ENCODE measurements around the gene PELO.

PELO gene

DNA sequence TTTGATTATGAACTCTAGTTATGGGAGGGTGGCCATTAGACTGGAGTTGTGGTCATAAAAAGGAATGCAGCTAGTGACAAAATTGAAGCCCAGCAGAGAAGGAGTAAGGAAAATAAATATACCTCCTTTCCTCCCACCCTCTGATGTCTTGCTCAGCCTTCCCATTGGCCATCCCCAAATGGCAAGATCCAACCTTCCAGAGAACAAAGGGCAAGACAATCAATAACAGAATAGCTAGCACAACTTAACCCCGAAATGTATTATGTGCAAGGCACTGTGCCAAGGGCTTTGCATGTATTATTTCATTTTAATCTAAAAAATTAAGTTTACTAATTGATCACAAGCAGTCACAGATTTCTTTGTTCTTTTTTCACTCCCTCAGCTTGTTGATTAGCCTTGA is 3.6 kb downstream of the PELO start:
- H3K9me3 ChIP-seq (ENCODE audit: control insufficient read depth, low read depth, low read length): no peaks in the 10 kb centered on the region
- H3K4me1 ChIP-seq (ENCODE audit: control insufficient read depth, low read depth, low read length): peaks cover 9% of the 10 kb centered on the region
- H3K9ac ChIP-seq (ENCODE audit: low read length): no peak overlapping the region
- peaks cover 29% of the 10 kb centered on the region for H3K27me3 ChIP-seq (ENCODE audit: control insufficient read depth, insufficient read depth, low read length)
- H3K4me3 ChIP-seq (ENCODE audit: low read length): no peak overlapping the region
- no peaks in the 10 kb centered on the region for H3K36me3 ChIP-seq (ENCODE audit: control insufficient read depth, low read depth, low read length)
- no peak overlapping the region for H3K27ac ChIP-seq (ENCODE audit: low read length)

- peaks cover 7% of the 10 kb centered on the region for H3K4me1 ChIP-seq (ENCODE audit: control insufficient read depth, low read depth, low read length)
- H3K27ac ChIP-seq (ENCODE audit: low read length): no peak overlapping the region
- no peak overlapping the region for H3K4me3 ChIP-seq (ENCODE audit: low read length)
- no peaks in the 10 kb centered on the region for H3K36me3 ChIP-seq (ENCODE audit: control insufficient read depth, low read depth, low read length)
- no peaks in the 10 kb centered on the region for H3K9me3 ChIP-seq (ENCODE audit: control insufficient read depth, low read depth, low read length)
- no peak overlapping the region for H3K9ac ChIP-seq (ENCODE audit: low read length)
- peaks cover 7% of the 10 kb centered on the region for H3K27me3 ChIP-seq (ENCODE audit: control insufficient read depth, insufficient read depth, low read length)
These were observed 6.8 kb downstream of the PELO start for GRCh38 chr5:52794519-52794918.

- H3K36me3 ChIP-seq (ENCODE audit: control insufficient read depth, low read depth, low read length): no peaks in the 10 kb centered on the region
- H3K4me1 ChIP-seq (ENCODE audit: control insufficient read depth, low read depth, low read length): peaks cover 7% of the 10 kb centered on the region
- H3K27ac ChIP-seq (ENCODE audit: low read length): no peak overlapping the region
- no peaks in the 10 kb centered on the region for H3K27me3 ChIP-seq (ENCODE audit: control insufficient read depth, insufficient read depth, low read length)
- no peaks in the 10 kb centered on the region for H3K9me3 ChIP-seq (ENCODE audit: control insufficient read depth, low read depth, low read length)
- H3K9ac ChIP-seq (ENCODE audit: low read length): no peak overlapping the region
- H3K4me3 ChIP-seq (ENCODE audit: low read length): no peak overlapping the region
These were observed 8.3 kb downstream of the PELO start for GRCh38 chr5:52796031-52796430.

GRCh38 chr5:52796516-52797103 is 8.9 kb downstream of the PELO start:
- no peaks in the 10 kb centered on the region for H3K27me3 ChIP-seq (ENCODE audit: control insufficient read depth, insufficient read depth, low read length)
- H3K4me1 ChIP-seq (ENCODE audit: control insufficient read depth, low read depth, low read length): peaks cover 10% of the 10 kb centered on the region
- H3K9ac ChIP-seq (ENCODE audit: low read length): no peak overlapping the region
- H3K9me3 ChIP-seq (ENCODE audit: control insufficient read depth, low read depth, low read length): no peaks in the 10 kb centered on the region
- H3K36me3 ChIP-seq (ENCODE audit: control insufficient read depth, low read depth, low read length): no peaks in the 10 kb centered on the region
- H3K4me3 ChIP-seq (ENCODE audit: low read length): no peak overlapping the region
- H3K27ac ChIP-seq (ENCODE audit: low read length): no peak overlapping the region

DNA sequence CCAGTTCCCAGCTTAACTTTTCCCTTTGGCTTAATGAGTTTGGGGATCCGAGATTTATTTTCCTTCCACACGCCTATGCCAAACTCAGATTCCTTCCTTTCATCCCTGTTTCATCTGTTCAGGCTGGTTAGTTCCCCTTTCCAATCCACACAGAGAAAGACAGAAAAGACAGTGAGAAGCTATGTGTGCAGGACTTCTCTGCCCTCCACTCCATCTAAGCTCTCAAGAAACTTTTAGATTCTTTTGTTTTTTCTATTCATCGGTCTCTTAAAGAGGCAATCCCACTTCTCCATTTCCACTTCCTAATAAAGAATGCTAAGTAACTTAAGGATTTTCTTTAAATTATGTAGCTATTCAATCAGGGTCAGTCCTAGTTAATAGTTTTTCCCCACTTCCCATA is 11.2 kb downstream of the PELO start:
- Histone ChIP-seq H3K36me3 (ENCODE audit: control insufficient read depth, low read depth, low read length) (no peaks in the 10 kb centered on the region), H3K27ac (ENCODE audit: low read length) (no peak overlapping the region), H3K27me3 (ENCODE audit: control insufficient read depth, insufficient read depth, low read length) (no peaks in the 10 kb centered on the region), H3K4me1 (ENCODE audit: control insufficient read depth, low read depth, low read length) (peaks cover 21% of the 10 kb centered on the region), H3K9ac (ENCODE audit: low read length) (peak overlapping the region; percentile 71), H3K4me3 (ENCODE audit: low read length) (peak overlapping the region; percentile 98), H3K9me3 (ENCODE audit: control insufficient read depth, low read depth, low read length) (no peaks in the 10 kb centered on the region)

DNA sequence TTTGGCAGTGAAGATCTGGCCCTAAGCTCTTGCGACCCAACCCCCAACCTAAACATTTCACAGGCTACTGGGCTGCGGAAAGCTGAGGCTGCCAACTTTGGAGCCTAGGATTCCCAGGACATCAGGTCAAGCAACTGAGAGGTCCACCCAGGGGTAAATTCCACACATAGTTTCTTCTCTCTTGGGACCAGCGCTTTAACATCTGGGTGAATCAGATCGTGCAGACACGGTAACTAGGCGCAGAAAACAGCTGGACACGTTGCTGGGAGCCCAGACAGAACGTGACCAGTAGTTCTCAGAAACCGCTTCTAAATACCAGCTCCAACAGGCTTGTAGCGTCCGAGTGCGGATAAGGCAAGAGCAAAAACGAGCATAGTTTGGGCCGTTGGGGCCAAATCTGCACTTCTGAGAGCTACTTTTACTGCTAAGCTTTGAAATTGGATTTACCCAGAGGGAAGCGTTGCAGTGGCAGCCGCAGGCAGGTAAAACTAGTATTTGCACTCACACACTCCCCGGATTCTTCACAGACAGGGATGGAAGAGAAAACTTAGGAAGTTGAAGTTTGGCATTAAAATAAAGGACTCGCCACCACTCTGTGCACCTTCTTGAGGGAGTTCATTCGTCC is 11.8 kb downstream of the PELO start:
- no peaks in the 10 kb centered on the region for H3K9me3 ChIP-seq (ENCODE audit: control insufficient read depth, low read depth, low read length)
- H3K27me3 ChIP-seq (ENCODE audit: control insufficient read depth, insufficient read depth, low read length): no peaks in the 10 kb centered on the region
- peaks cover 21% of the 10 kb centered on the region for H3K4me1 ChIP-seq (ENCODE audit: control insufficient read depth, low read depth, low read length)
- H3K27ac ChIP-seq (ENCODE audit: low read length): peak overlapping the region; percentile 64
- peak overlapping the region; percentile 71 for H3K9ac ChIP-seq (ENCODE audit: low read length)
- H3K4me3 ChIP-seq (ENCODE audit: low read length): peak overlapping the region; percentile 98
- H3K36me3 ChIP-seq (ENCODE audit: control insufficient read depth, low read depth, low read length): no peaks in the 10 kb centered on the region

DNA sequence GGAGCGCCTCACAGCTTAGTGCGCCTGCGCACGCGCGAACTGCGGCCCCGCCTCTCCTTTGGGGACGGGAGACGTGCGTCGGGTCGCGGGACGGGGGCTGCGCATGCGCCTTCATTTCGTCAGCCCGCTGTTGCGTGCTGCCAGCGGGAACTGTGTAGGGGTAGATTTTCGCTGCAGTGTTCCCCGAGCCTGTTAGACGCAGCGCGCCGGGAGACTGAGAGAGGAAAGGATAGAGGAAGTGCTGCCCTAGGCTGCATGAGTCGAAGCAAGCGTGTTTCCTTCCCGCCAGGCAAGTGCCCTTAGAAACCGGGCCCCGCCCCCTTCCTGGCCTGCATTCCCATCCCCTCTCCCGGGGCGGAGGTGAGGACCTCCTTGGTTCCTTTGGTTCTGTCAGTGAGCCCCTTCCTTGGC is 12.3 kb downstream of the PELO start:
- peak overlapping the region; percentile 71 for H3K9ac ChIP-seq (ENCODE audit: low read length)
- peaks cover 21% of the 10 kb centered on the region for H3K4me1 ChIP-seq (ENCODE audit: control insufficient read depth, low read depth, low read length)
- no peaks in the 10 kb centered on the region for H3K9me3 ChIP-seq (ENCODE audit: control insufficient read depth, low read depth, low read length)
- no peaks in the 10 kb centered on the region for H3K36me3 ChIP-seq (ENCODE audit: control insufficient read depth, low read depth, low read length)
- peak overlapping the region; percentile 98 for H3K4me3 ChIP-seq (ENCODE audit: low read length)
- peak overlapping the region; percentile 64 for H3K27ac ChIP-seq (ENCODE audit: low read length)
- no peaks in the 10 kb centered on the region for H3K27me3 ChIP-seq (ENCODE audit: control insufficient read depth, insufficient read depth, low read length)

DNA sequence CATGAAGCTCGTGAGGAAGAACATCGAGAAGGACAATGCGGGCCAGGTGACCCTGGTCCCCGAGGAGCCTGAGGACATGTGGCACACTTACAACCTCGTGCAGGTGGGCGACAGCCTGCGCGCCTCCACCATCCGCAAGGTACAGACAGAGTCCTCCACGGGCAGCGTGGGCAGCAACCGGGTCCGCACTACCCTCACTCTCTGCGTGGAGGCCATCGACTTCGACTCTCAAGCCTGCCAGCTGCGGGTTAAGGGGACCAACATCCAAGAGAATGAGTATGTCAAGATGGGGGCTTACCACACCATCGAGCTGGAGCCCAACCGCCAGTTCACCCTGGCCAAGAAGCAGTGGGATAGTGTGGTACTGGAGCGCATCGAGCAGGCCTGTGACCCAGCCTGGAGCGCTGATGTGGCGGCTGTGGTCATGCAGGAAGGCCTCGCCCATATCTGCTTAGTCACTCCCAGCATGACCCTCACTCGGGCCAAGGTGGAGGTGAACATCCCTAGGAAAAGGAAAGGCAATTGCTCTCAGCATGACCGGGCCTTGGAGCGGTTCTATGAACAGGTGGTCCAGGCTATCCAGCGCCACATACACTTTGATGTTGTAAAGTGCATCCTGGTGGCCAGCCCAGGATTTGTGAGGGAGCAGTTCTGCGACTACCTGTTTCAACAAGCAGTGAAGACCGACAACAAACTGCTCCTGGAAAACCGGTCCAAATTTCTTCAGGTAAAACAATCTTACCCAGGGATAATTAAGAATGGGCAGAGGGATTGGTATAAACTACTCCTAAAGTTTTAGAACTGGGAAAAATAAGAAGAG is 12.9 kb downstream of the PELO start:
- Histone ChIP-seq H3K27me3 (ENCODE audit: control insufficient read depth, insufficient read depth, low read length) (no peaks in the 10 kb centered on the region), H3K9ac (ENCODE audit: low read length) (peak overlapping the region; percentile 71), H3K4me1 (ENCODE audit: control insufficient read depth, low read depth, low read length) (peaks cover 21% of the 10 kb centered on the region), H3K9me3 (ENCODE audit: control insufficient read depth, low read depth, low read length) (no peaks in the 10 kb centered on the region), H3K27ac (ENCODE audit: low read length) (peak overlapping the region; percentile 64), H3K36me3 (ENCODE audit: control insufficient read depth, low read depth, low read length) (no peaks in the 10 kb centered on the region), H3K4me3 (ENCODE audit: low read length) (peak overlapping the region; percentile 98)

DNA sequence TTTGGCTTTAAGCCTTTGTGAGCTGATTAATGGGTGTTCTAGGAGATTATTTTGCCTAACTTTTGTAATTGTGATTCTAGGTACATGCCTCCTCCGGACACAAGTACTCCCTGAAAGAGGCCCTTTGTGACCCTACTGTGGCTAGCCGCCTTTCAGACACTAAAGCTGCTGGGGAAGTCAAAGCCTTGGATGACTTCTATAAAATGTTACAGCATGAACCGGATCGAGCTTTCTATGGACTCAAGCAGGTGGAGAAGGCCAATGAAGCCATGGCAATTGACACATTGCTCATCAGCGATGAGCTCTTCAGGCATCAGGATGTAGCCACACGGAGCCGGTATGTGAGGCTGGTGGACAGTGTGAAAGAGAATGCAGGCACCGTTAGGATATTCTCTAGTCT is 13.6 kb downstream of the PELO start:
- no peaks in the 10 kb centered on the region for H3K9me3 ChIP-seq (ENCODE audit: control insufficient read depth, low read depth, low read length)
- peak overlapping the region; percentile 71 for H3K9ac ChIP-seq (ENCODE audit: low read length)
- H3K4me1 ChIP-seq (ENCODE audit: control insufficient read depth, low read depth, low read length): peaks cover 21% of the 10 kb centered on the region
- peak overlapping the region; percentile 0 for H3K27ac ChIP-seq (ENCODE audit: low read length)
- H3K4me3 ChIP-seq (ENCODE audit: low read length): peak overlapping the region; percentile 98
- H3K36me3 ChIP-seq (ENCODE audit: control insufficient read depth, low read depth, low read length): no peaks in the 10 kb centered on the region
- H3K27me3 ChIP-seq (ENCODE audit: control insufficient read depth, insufficient read depth, low read length): no peaks in the 10 kb centered on the region

DNA sequence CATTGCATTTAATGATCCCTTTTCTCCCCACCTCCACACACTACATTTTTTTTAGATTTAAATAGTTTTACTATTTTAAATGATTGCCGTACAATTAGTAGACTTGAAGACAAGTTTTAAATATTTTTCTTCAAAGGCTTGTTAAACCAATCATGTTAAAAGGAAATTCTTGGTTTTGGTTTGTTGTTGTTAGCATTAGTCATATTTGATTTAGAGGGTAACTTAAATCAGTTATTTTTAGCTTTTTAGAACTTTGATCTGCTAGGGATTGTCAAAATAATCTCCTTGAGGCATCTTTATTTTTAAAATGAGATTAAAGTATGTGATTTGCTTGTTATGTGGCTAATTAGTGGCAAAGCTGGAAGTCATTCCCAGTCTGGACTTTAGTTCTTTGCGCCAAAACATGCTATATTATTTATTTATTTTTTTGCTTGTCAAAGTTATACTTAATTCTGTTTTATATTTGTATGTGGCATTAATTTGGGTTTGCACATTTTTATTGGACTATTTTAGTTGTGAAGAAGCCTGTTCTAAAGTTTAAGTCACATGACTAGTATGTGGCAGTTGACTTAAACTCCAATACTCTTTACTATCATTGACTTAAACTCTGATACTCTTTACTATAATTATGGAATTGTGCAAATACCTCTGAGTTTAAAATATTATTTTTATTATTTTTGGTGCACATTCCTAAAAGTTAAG is 14.7 kb downstream of the PELO start:
- peak overlapping the region; percentile 1 for H3K9ac ChIP-seq (ENCODE audit: low read length)
- no peak overlapping the region for H3K27ac ChIP-seq (ENCODE audit: low read length)
- H3K9me3 ChIP-seq (ENCODE audit: control insufficient read depth, low read depth, low read length): no peaks in the 10 kb centered on the region
- H3K4me1 ChIP-seq (ENCODE audit: control insufficient read depth, low read depth, low read length): peaks cover 21% of the 10 kb centered on the region
- H3K4me3 ChIP-seq (ENCODE audit: low read length): peak overlapping the region; percentile 98
- no peaks in the 10 kb centered on the region for H3K27me3 ChIP-seq (ENCODE audit: control insufficient read depth, insufficient read depth, low read length)
- H3K36me3 ChIP-seq (ENCODE audit: control insufficient read depth, low read depth, low read length): no peaks in the 10 kb centered on the region

- H3K9me3 ChIP-seq (ENCODE audit: control insufficient read depth, low read depth, low read length): no peaks in the 10 kb centered on the region
- H3K4me1 ChIP-seq (ENCODE audit: control insufficient read depth, low read depth, low read length): peaks cover 21% of the 10 kb centered on the region
- peak overlapping the region; percentile 98 for H3K4me3 ChIP-seq (ENCODE audit: low read length)
- no peaks in the 10 kb centered on the region for H3K27me3 ChIP-seq (ENCODE audit: control insufficient read depth, insufficient read depth, low read length)
- no peak overlapping the region for H3K27ac ChIP-seq (ENCODE audit: low read length)
- H3K9ac ChIP-seq (ENCODE audit: low read length): peak overlapping the region; percentile 1
- H3K36me3 ChIP-seq (ENCODE audit: control insufficient read depth, low read depth, low read length): no peaks in the 10 kb centered on the region
These were observed 15.2 kb downstream of the PELO start for GRCh38 chr5:52802974-52803336.
